SK-N-SH (cell line): ENCODE measurements around the gene CASD1. TPM values are rescaled to one million over a fixed set of nuclear protein-coding genes. Genes with fewer than 3 reads are reported as not detected.

Experiments used
- CTCF ChIA-PET: fragments of 300-600, 350-600 bp; formaldehyde crosslinking; extraction: SDS; loops from one replicate; lab custom pipeline; 2021; lab: Yijun Ruan, JAX
- POLR2A ChIA-PET: fragments of 350-600 bp; sonication (Branson Sonifier 250); formaldehyde crosslinking; extraction: SDS; loops from one replicate; lab custom pipeline; 2020; ENCODE audit warnings: antibody characterized with exemption, inconsistent platforms; lab: Yijun Ruan, JAX
- DNase-seq: peaks from one replicate; pipeline ENCODE4 v3.0.0; 2012
- H2AFZ ChIP-seq: fragments of 200-600 bp; sonication (generic); 2 replicates; pipeline ENCODE4 v1.8.1; 2016; ENCODE audit warnings: antibody characterized with exemption, mild to moderate bottlenecking, low read depth
- H3F3A ChIP-seq: fragments of 200-600 bp; sonication (generic); replicated peaks from 2 replicates; pipeline ENCODE3; 2016; ENCODE audit warnings: antibody characterized with exemption, mild to moderate bottlenecking; ENCODE audit not compliant: insufficient read depth
- H3K27ac ChIP-seq, 2 experiments: fragments of 200-500 bp in 1 of 2; fragments of 200-600 bp in 1 of 2; sonication (Bioruptor generic) in 1 of 2; sonication (generic), shearing (Covaris generic) in 1 of 2; 2 replicates each; pipeline versions ENCODE4 v1.5.1 to v1.6.1; 2014 to 2016; ENCODE audit warnings: low read depth in 2 of 2, inconsistent platforms in 1 of 2, low read length in 1 of 2, mild to moderate bottlenecking in 1 of 2, mixed read lengths in 1 of 2
- H3K27me3 ChIP-seq: fragments of 200-600 bp; sonication (generic), shearing (Covaris generic); 2 replicates; pipeline ENCODE4 v1.6.1; 2016; ENCODE audit warnings: mixed run types; ENCODE audit not compliant: insufficient read depth
- H3K36me3 ChIP-seq, 2 experiments: fragments of 200-500 bp in 1 of 2; fragments of 200-600 bp in 1 of 2; sonication (Bioruptor generic) in 1 of 2; sonication (generic) in 1 of 2; replicated peaks in 1 of 2; 2 replicates each; pipeline versions ENCODE3 to v1.5.1; 2014 to 2016; ENCODE audit warnings: low read length in 1 of 2, mild to moderate bottlenecking in 1 of 2; ENCODE audit not compliant: insufficient read depth in 2 of 2, control insufficient read depth in 1 of 2
- H3K4me1 ChIP-seq, 2 experiments: fragments of 200-500 bp in 1 of 2; fragments of 200-600 bp in 1 of 2; sonication (Bioruptor generic) in 1 of 2; sonication (generic), shearing (Covaris generic) in 1 of 2; 2 replicates each; pipeline versions ENCODE4 v1.5.1 to v1.6.1; 2014 to 2016; ENCODE audit warnings: low read depth in 1 of 2, low read length in 1 of 2, mixed run types in 1 of 2; ENCODE audit not compliant: insufficient read depth in 2 of 2, control insufficient read depth in 1 of 2
- H3K4me2 ChIP-seq: fragments of 200-600 bp; sonication (generic), shearing (Covaris generic); 2 replicates; pipeline ENCODE4 v1.6.1; 2017; ENCODE audit warnings: mixed run types
- H3K4me3 ChIP-seq, 2 experiments: fragments of 200-500 bp in 1 of 2; fragments of 200-600 bp in 1 of 2; sonication (Bioruptor generic) in 1 of 2; sonication (generic), shearing (Covaris generic) in 1 of 2; 2 replicates each; pipeline versions ENCODE4 v1.5.1 to v1.8.1; 2014 to 2016; ENCODE audit warnings: low read depth in 2 of 2, inconsistent platforms in 1 of 2, low read length in 1 of 2, mild to moderate bottlenecking in 1 of 2, mixed read lengths in 1 of 2, moderate library complexity in 1 of 2
- H3K79me2 ChIP-seq: fragments of 200-600 bp; sonication (generic); 2 replicates; pipeline ENCODE4 v1.8.1; 2017; ENCODE audit warnings: mild to moderate bottlenecking; ENCODE audit not compliant: insufficient read depth
- H3K9ac ChIP-seq: fragments of 200-600 bp; sonication (generic); 2 replicates; pipeline ENCODE4 v1.6.1; 2017; ENCODE audit warnings: mixed run types
- H3K9me2 ChIP-seq: fragments of 200-600 bp; sonication (generic); 2 replicates; pipeline ENCODE4 v1.6.1; 2017; ENCODE audit warnings: mixed run types
- H3K9me3 ChIP-seq: fragments of 200-600 bp; sonication (generic); 2 replicates; pipeline ENCODE4 v1.6.1; 2017; ENCODE audit warnings: mixed run types, mild to moderate bottlenecking, moderate library complexity
- H4K20me1 ChIP-seq: fragments of 200-600 bp; sonication (generic); 2 replicates; pipeline ENCODE4 v1.6.1; 2017; ENCODE audit warnings: mild to moderate bottlenecking, mixed run types; ENCODE audit not compliant: insufficient read depth
- CHD2 ChIP-seq: fragments of 150-350 bp; IDR thresholded peaks from 2 replicates; pipeline ENCODE4 v1.6.1; 2018; ENCODE audit warnings: low read length; ENCODE audit not compliant: partially characterized antibody
- EZH2phosphoT487 ChIP-seq: fragments of 200-600 bp; sonication (generic); IDR thresholded peaks from 2 replicates; pipeline ENCODE4 v1.6.1; 2017; ENCODE audit warnings: low read depth, mixed run types, mild to moderate bottlenecking, antibody characterized with exemption, moderate library complexity, borderline replicate concordance
- FOXM1 ChIP-seq: IDR thresholded peaks from 2 replicates; pipeline ENCODE4 v1.4.0; 2012; ENCODE audit warnings: low read depth, mild to moderate bottlenecking
- JUND ChIP-seq: IDR thresholded peaks from 2 replicates; pipeline ENCODE4 v1.4.0; 2012
- NFIC ChIP-seq: IDR thresholded peaks from 2 replicates; pipeline ENCODE4 v1.4.0; 2012; ENCODE audit warnings: borderline replicate concordance
- PBX3 ChIP-seq: IDR thresholded peaks from 2 replicates; pipeline ENCODE4; 2012
- SMC3 ChIP-seq: IDR thresholded peaks from 2 replicates; pipeline ENCODE4 v1.6.1; 2012; ENCODE audit warnings: low read depth, low read length, improper control_type of control experiment
- TAF1 ChIP-seq: IDR thresholded peaks from 2 replicates; pipeline ENCODE4 v1.6.1; 2012; ENCODE audit warnings: low read depth, mild to moderate bottlenecking, low read length, moderate library complexity, borderline replicate concordance
- TEAD4 ChIP-seq: IDR thresholded peaks from 2 replicates; pipeline ENCODE4 v1.4.0; 2012; ENCODE audit warnings: mild to moderate bottlenecking, borderline replicate concordance; ENCODE audit not compliant: insufficient read depth
- ZBTB33 ChIP-seq: IDR thresholded peaks from 2 replicates; pipeline ENCODE4 v1.4.0; 2012; ENCODE audit warnings: low read depth, borderline replicate concordance
- whole genome bisulfite sequencing: methylation state at CpG from one replicate; pipeline ENCODE4 v1.1.6; 2017; ENCODE audit warnings: low lambda C conversion rate; 5-methylcytosine and 5-hydroxymethylcytosine counted together
- polyA plus RNA-seq, 3 experiments: library from polyadenylated mRNA; depleted of rRNA; stranded (reverse); fragments of >200 nt; gene quantifications; 2 replicates each; pipeline ENCODE4 v1.2.3, GENCODE V29; 2012

Gene CASD1
- polyA plus RNA-seq, 1 of the 3 experiments (the other 2 are of a cell fraction) = 8.5 TPM

- Histone ChIP-seq H4K20me1 (no peaks in the 10 kb centered on the region), H3K4me3 (no peak overlapping the region), H3K36me3 (no peaks in the 10 kb centered on the region), H3K27me3 (peaks cover 6% of the 10 kb centered on the region; the same call in 1 of the 2 replicates), H3K9ac (no peak overlapping the region), H3K9me3 (no peaks in the 10 kb centered on the region), H3K27ac (no peak overlapping the region), H2AFZ (no peak overlapping the region), H3K4me2 (no peak overlapping the region), H3F3A (no peaks in the 10 kb centered on the region), H3K79me2 (no peaks in the 10 kb centered on the region), H3K4me1 (no peaks in the 10 kb centered on the region), H3K9me2 (no peaks in the 10 kb centered on the region)
- ChIA-PET POLR2A (no interaction called here), CTCF (no interaction called here)
- WGBS = 92% methylated on average over 9 of the region's 9 CpGs
- DNase-seq = no peak
- TF ChIP-seq PBX3 (no peak), JUND (no peak), TEAD4 (no peak), TAF1 (no peak), NFIC (no peak)
These were observed 26.8 kb upstream of the CASD1 start for GRCh38 chr7:94482796-94483195.

GRCh38 chr7:94483843-94484242 lies 25.8 kb upstream of the CASD1 start:
- H3K4me3 ChIP-seq = no peak overlapping the region
- POLR2A ChIA-PET = no interaction called here
- no peak overlapping the region for H2AFZ ChIP-seq
- H3K9ac ChIP-seq = no peak overlapping the region
- DNase-seq = no peak
- H3K27me3 ChIP-seq = peaks cover 2% of the 10 kb centered on the region; the same call in 1 of the 2 replicates
- H3K36me3 ChIP-seq = no peaks in the 10 kb centered on the region
- no peaks in the 10 kb centered on the region for H3K9me3 ChIP-seq
- no peak overlapping the region for H3K4me2 ChIP-seq
- H3K4me1 ChIP-seq = no peaks in the 10 kb centered on the region
- no peaks in the 10 kb centered on the region for H3F3A ChIP-seq
- no peaks in the 10 kb centered on the region for H4K20me1 ChIP-seq
- TF ChIP-seq FOXM1 (no peak), EZH2phosphoT487 (no peak), SMC3 (no peak), ZBTB33 (no peak)
- no peak overlapping the region for H3K27ac ChIP-seq
- no peaks in the 10 kb centered on the region for H3K79me2 ChIP-seq
- H3K9me2 ChIP-seq = no peaks in the 10 kb centered on the region
- CTCF ChIA-PET = interaction anchor here (0.6 to 0.9 kb wide), 3 partner anchors 9 to 39 kb away, joined by 3 read pairs; no protein-coding TSS in a partner anchor
- 91% methylated on average over 2 of the region's 2 CpGs for WGBS

GRCh38 chr7:94486216-94486615 lies 23.4 kb upstream of the CASD1 start:
- no peaks in the 10 kb centered on the region for H3K79me2 ChIP-seq
- H3K9me2 ChIP-seq = no peaks in the 10 kb centered on the region
- no peaks in the 10 kb centered on the region for H3K36me3 ChIP-seq
- ChIA-PET POLR2A (no interaction called here), CTCF (interaction anchor here (1.5 kb wide), 1 partner anchor 12 kb away, joined by 5 read pairs; no protein-coding TSS in a partner anchor)
- no peaks in the 10 kb centered on the region for H3K27me3 ChIP-seq
- no peaks in the 10 kb centered on the region for H3F3A ChIP-seq
- H3K9ac ChIP-seq = no peak overlapping the region
- no peak for DNase-seq
- no peak overlapping the region for H3K4me3 ChIP-seq
- no peak overlapping the region for H3K4me2 ChIP-seq
- 49% methylated on average over 3 of the region's 3 CpGs for WGBS
- H3K9me3 ChIP-seq = no peaks in the 10 kb centered on the region
- no peak for TF ChIP-seq CHD2
- no peaks in the 10 kb centered on the region for H3K4me1 ChIP-seq
- no peaks in the 10 kb centered on the region for H4K20me1 ChIP-seq
- H3K27ac ChIP-seq = no peak overlapping the region
- no peak overlapping the region for H2AFZ ChIP-seq
